H1 (cell line): ENCODE measurements around the gene CDY2B.
"Not testable (repeated sequence)": the region's sequence is repeated elsewhere in the genome, so short reads cannot be mapped to it uniquely, and the experiment has no call there.

Source experiments
- BRCA1 ChIP-seq: IDR thresholded peaks from 2 replicates; pipeline ENCODE4 v1.6.1; 2012; ENCODE audit warnings: low read depth, low read length, improper control_type of control experiment
- CREB1 ChIP-seq: IDR thresholded peaks from 2 replicates; pipeline ENCODE4 v1.6.1; 2012; ENCODE audit warnings: inconsistent platforms
- EP300 ChIP-seq, 2 experiments: IDR thresholded peaks; 1 replicate in 1 of 2; 2 replicates in 1 of 2; pipeline ENCODE4 v1.6.1; 2011 to 2012; ENCODE audit warnings: low read depth in 2 of 2, low read length in 2 of 2, mild to moderate bottlenecking in 2 of 2, borderline replicate concordance in 1 of 2, inconsistent platforms in 1 of 2, moderate library complexity in 1 of 2
- NRF1 ChIP-seq: IDR thresholded peaks from 2 replicates; pipeline ENCODE4 v1.6.1; 2011; ENCODE audit warnings: mild to moderate bottlenecking, low read depth, low read length, improper control_type of control experiment
- POLR2A ChIP-seq, 2 experiments: IDR thresholded peaks; 1 replicate in 1 of 2; 2 replicates in 1 of 2; pipeline ENCODE4 v1.6.1; 2011; ENCODE audit warnings: low read depth in 2 of 2, low read length in 2 of 2, mild to moderate bottlenecking in 2 of 2; ENCODE audit errors: control extremely low read depth in 1 of 2
- RFX5 ChIP-seq: IDR thresholded peaks from 2 replicates; pipeline ENCODE4 v1.6.1; 2011; ENCODE audit warnings: low read depth, low read length, improper control_type of control experiment, borderline replicate concordance
- SP2 ChIP-seq: IDR thresholded peaks from 2 replicates; pipeline ENCODE4 v1.6.1; 2012; ENCODE audit warnings: mild to moderate bottlenecking, low read length, inconsistent platforms
- TAF1 ChIP-seq: IDR thresholded peaks from 2 replicates; pipeline ENCODE4 v1.6.1; 2011; ENCODE audit warnings: mild to moderate bottlenecking, low read depth, low read length
- YY1 ChIP-seq: IDR thresholded peaks from 2 replicates; pipeline ENCODE4 v1.6.1; 2011; ENCODE audit warnings: low read depth, mild to moderate bottlenecking, low read length
- TF ChIP-seq, protein P1 (sequence below), 3 experiments: IDR thresholded peaks; 1 replicate in 2 of 3; 2 replicates in 1 of 3; pipeline versions ENCODE4 v1.5.1 to v1.6.1; 2011; ENCODE audit warnings: low read length in 3 of 3, mild to moderate bottlenecking in 3 of 3, inconsistent platforms in 2 of 3, low read depth in 1 of 3, moderate library complexity in 1 of 3; ENCODE audit not compliant: insufficient read depth in 1 of 3; ENCODE audit errors: control extremely low read depth in 1 of 3

GRCh38 chrY:17871194-17871903, 8.7 kb downstream of the CDY2B start:
- TF ChIP-seq, protein P1, sequence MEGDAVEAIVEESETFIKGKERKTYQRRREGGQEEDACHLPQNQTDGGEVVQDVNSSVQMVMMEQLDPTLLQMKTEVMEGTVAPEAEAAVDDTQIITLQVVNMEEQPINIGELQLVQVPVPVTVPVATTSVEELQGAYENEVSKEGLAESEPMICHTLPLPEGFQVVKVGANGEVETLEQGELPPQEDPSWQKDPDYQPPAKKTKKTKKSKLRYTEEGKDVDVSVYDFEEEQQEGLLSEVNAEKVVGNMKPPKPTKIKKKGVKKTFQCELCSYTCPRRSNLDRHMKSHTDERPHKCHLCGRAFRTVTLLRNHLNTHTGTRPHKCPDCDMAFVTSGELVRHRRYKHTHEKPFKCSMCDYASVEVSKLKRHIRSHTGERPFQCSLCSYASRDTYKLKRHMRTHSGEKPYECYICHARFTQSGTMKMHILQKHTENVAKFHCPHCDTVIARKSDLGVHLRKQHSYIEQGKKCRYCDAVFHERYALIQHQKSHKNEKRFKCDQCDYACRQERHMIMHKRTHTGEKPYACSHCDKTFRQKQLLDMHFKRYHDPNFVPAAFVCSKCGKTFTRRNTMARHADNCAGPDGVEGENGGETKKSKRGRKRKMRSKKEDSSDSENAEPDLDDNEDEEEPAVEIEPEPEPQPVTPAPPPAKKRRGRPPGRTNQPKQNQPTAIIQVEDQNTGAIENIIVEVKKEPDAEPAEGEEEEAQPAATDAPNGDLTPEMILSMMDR (IDR thresholded peaks at IDR 0.05; ENCODE audit: control extremely low read depth in 1 of 3, insufficient read depth in 1 of 3, low read depth in 1 of 3, low read length in 3 of 3), result not testable (repeated sequence)
- not testable (repeated sequence) for TF ChIP-seq RFX5; EP300 (IDR thresholded peaks at IDR 0.05; ENCODE audit: borderline replicate concordance in 1 of 2, low read depth in 2 of 2, low read length in 2 of 2); POLR2A (IDR thresholded peaks at IDR 0.05; ENCODE audit: control extremely low read depth in 1 of 2, low read depth in 2 of 2, low read length in 2 of 2); BRCA1; SP2; CREB1; TAF1; NRF1; YY1
